CD4-positive, alpha-beta T cell treated with Interleukin-15 for 1 hour (primary cell): ENCODE data around the gene SLC1A2.

ENCODE experiments used
- DNase-seq: peaks from one replicate; pipeline ENCODE4 v3.0.0-alpha.2; 2020

SLC1A2 gene

DNA sequence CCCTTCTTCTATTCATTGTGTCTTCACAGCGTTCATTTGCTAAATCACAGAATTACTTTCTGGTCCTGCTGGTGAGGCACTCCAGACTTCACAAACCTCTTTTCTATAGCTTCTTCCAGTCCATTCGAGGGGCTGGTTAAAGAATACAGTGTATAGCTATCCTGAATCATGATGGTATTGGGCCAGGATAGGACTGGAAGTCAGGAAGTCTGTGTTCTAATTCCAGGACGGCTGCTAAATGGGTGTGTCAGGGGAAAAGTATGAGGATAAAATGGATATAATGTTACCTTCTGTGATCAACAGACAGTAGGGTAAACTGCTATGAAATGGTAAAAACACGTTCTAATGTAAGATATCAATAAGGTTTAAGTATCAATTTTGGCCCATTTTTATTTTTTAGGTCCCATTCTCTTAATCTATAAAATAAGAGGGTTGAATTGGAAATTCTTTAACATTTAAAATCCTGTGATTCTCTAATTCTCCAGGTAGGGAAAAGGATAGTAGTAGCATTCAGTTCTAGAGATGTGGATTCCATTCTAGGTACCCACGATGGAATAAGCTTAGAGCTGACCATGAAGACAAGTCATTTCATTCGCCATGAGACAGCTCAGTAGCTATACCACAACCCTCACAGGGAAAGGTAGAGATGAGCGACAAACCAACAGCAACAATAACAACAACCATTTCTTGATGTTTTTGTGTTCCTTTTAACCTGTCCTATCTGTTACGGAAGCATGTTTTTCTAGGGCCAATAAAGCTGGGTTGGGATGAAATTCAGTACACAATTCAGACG, 96.1 kb downstream of the SLC1A2 start:
- DNase-seq = no peak

DNA sequence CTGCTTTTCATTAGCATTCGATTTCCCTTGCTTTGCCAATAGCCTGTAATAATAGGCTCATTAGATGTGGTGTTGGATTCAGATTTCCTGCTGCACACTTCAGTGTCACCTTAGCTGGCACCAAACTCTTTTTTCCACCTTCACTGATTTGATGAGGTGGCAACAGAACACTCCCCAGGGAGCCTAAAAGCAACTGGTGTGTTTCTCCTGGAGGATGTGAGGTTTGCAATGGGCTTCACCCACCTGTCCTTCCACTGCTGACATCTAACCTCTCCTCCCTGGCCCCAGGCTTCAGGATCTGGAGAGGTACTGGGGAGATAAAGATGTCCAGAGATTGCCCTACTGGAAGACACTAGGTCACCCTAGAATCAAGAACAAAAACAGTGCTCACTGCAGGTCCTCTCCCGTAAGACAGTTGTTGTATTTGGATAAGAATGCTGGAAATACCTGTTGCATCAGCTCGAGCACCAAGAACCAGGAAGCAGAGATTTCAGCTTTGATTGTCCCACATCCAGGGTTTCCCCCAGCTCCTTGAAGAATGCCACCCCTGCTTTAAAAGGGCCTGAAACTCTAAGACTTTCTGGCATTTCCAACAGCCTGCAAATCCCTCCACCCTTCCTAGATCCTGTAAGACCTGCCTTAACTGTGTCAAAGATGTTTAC, 96.9 kb downstream of the SLC1A2 start:
- DNase-seq = no peak

DNA sequence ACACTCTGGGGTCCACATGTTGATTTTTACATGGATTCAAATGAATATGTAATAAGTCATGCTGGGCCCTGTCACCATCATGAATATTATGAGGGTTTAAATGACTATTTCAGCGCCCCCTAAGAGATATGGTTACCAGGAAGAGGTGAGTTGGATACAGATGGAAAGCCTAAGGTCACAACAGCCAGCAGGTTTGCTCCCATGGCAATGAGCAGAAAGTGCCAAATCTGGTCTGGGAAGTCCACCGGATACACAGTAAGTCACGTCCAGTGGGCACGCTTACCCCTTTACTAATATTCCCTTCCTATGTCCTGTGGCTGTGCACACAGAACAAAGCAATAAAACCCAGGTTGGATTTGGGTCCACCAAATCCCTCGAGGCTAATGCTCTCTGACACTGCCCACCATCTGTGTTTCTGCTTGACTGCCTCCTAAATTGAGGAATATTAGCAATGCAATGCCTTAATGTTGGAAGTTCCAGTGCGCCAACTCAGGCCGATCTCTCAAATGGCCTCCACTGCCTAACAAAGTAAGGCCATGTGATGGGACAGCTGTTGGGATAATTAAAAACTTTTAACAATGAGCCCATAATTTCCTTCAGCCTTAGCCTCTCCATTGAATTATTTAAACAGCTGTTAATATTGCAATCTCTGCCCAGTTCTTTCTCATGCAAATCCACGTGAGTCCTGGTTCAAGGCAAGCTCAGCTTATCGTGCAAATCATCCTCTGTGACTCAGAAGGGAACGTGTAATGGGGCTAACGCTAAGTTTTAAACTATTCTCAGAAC, 97.6 kb downstream of the SLC1A2 start:
- DNase-seq = no peak

DNA sequence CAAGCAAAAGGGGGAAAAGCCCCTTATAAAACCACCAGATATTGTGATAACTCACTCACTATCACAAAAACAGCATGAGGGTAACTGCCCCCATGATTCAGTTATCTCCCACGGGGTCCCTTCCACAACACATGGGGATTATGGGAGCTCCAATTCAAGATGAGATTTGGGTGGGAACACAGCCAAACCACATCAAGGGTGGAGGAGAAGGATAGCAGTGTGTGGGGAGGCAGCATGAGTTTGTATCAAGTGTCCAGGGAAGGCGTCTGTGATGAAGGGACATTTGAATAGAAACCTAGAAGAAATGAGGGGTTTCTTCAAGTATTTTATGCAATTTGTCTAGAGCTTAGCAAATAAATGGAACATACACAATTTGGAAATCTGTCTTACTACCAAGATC, 98.2 kb downstream of the SLC1A2 start:
- DNase-seq = no peak

DNA sequence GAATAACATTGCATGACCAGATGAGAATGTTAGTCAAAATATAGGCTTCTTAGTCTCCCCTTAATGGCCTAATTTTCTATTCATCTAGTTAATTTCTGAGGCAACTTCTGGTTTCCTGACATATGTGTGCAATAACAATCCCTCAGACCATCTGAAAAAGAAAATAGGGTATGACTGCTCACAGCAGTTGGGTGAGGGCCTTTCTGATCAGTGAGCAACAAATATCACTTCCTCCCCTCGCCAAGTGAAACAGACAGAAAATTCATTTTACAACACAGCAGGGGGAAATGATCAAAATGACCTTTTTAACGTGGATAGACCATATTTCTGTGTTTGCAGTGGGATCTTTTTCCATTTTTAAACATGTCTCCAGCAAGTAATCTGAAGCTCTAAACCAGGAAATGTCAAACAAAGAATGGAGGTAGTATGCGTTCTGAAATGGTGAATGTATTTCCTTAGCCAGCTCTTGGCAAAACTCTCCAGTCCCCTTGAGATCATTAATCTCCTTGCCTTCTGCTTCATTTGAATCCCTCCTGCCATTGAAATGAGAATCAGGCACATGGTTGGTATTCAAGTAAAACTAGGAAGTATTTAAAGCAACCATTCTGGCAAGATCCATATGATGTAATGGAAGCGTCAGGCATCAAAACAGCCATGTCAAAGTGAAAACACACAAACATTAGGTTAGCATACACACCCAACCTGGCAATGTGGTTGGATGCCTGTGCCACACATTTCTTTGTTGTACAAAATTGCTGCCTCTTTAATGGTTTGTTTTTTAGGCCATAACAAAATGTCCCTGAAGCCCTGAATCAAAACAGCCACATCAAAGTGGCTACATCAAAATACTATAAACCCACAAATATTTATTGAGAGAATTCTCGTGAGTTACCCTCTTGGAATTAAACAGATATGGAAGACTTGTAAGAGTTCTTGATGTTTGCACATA, 100.1 kb downstream of the SLC1A2 start:
- no peak for DNase-seq

DNA sequence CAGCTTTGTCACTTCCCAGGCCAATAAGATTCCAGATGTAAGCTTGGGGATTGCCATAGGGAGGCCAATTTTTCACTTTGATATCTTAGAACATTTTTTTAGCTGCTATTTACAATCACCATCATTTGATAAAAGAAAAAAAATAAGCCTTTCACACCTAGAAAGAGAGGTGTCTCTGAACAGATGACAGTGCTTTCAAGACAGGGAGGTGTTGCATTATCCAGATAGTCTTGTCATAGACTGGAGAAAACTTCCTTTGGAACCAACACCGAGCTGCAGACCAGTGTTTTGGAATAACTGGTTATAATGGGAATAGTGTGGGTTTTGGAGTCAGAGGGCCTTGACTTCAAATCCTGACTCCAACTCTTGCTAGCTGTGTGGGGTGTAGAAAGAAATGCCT, 101.0 kb downstream of the SLC1A2 start:
- no peak for DNase-seq

DNA sequence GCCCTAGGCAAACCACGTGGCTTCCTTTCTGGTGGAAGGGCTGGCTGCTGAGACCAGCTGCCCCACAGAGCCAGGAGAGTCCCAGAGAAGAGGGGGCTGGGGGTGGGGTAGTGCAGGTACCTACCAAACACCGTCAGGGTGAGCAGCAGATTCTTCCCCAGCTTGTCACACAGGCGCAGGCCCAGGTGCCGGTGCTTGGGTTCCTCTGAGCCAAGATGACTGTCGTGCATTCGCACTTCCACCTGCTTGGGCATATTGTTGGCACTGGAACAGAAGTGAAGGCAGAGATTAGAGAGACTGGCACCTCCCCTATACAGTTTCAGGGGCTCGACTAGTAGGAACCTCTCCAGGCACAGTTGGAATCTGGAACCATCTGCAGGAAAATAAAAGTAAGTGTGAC, 102.1 kb downstream of the SLC1A2 start:
- no peak for DNase-seq

DNA sequence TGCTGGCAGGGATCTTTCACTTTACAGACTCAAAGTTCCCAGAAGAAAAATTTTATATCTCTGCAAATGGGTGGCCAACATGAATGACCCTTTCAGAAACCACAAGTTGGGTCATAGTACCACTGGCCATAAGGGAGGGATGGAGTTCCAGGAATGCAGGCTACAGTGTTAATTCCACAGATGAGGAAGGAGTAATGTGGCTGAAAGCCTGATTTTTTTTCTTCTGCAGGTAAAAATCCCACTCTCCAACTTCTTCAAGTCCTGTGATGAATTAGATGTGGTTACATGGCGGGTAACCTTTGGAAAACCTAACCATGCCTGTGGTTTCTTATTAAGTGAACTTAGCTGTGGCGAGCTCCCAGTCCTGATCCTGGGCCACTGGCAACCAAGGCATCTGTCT, 103.2 kb downstream of the SLC1A2 start:
- no peak for DNase-seq

DNA sequence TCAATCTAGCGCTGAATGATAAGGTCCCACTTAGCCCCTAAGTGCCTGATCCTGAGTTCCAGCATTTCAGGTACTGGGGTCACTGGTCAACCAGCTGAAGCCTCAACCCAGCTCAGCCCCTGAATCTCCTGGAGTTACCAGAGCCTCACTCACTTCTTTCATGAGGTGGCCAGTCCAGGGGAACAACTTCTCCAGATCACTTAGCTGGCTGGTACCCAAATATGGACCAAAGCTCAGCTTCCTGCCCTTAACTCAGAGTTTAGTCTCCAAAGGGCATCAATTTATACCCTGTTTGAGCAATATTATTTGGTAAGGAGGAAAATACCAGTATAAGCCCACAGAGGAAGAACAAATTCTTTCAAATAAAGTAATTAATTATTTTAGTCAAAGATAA, 105.6 kb downstream of the SLC1A2 start:
- no peak for DNase-seq

DNA sequence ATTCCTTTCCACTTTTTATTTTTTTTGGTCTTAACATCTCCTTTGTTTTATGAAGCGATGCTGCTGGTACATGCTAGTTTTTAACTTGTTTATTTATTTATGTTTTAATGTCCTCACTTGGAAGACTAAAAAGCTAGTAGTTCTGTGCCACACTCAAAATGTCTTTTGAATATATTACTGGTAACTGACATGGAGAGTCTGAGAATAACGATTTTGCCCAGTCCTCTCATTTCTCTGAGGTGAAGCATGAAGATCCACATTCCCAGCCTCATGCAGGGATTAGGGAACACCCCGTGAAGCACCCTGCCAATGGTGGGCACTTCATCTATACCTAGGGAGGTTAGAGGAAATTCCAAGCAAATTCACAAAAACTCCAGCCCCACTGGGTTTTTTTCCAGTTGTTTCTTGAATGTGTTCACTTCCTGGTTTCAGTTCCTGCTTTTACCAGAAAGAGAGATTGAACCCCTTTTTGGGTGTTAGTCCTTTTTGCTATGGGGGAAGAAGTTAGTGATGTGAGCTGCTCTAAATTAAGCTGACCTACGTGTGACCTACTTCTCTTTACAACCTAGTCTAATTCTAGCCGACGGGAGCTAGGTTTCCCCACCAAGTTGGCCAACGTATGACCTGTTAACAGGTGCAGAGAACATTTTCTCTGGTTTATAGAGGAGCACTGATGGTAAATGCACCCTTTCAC, 106.1 kb downstream of the SLC1A2 start:
- peak; percentile 40 for DNase-seq

DNA sequence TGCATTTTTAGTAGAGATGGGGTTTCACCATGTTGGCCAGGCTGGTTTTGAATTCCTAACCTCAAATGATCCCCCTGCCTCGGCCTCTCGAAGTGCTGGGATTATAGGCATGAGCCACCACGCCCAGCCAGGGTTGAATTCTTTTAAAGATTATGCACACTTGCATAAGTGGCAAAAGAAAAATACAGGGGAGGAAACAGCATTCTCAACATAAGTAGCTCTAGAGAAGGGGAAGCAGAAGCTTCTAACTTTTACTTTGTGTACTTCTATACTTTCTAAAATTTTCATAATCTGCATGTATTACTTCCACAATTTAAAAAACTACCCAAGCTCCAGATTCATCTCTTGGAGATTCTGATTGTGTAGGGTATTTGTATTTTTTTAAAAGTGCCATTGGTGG, 108.0 kb downstream of the SLC1A2 start:
- DNase-seq = no peak

DNA sequence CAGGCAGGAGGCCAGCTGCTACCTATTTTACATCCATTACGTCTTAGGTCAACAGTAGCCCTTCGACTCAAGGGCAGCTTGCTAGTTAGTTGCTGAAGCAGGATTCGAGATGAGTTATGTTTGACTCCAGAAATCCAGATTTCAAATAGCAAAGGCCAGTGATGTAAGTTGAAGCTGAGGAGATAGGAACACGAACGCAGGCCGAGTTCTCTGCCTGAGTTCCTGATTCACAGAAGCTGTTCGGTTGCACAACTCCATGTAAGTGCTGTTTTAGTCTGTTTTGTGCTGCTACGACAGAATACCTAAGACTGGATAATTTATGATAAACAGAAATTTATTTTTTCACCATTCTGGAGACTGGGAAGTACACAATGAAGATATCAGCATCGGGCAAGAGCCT, 111.2 kb downstream of the SLC1A2 start:
- DNase-seq = peak; percentile 50

DNA sequence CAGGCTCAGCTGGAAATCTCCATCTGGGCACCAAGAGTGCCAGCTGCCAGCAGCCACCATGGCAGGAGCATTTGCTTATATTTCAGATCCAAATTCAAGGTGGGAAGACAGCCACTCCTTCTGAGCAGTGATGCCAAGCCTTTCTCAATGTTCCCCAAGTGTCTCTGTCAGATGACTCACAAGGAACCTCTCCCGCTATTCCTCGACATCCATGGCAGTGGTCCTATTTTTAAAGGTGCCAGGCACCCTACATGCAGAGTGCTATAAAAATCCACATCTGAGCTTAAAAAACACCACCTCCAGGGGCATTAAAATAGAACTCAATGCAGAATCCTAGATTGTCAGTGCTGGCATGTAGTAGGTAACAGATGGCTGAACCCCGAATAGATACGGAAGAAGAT, 112.1 kb downstream of the SLC1A2 start:
- DNase-seq = no peak

DNA sequence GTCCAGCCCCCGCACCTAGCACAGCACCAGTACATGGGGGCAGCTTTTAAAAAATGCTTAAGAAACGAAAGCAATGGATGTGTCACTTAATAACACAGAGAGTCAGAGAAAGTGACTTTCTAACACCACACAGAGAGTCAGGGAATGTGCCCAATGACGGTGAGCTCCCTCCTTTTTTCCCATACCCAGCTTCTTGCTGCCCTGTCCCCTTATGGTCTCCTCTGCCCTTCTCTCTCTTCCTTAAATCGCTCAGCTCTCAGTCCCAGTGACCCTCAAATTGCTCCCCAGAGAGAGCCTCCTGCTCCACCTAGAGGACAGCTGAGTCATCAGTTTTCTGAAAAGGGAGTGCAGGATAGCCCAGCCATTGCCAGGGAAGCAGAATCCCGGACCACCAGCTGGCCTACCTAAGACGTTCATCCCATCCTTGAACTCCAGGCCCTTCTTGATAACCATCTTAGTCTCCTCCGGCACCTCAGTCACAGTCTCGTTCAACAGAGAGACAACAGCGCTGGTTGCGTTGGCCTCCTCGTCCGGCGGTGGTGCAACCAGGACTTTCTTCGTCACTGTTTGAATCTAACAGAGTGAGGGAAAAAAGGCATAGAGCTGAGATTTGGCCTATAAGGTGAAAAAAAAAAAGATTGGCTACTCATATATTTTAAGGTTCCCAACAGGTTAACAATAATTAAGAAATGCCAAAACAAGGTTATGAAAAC, 113.5 kb downstream of the SLC1A2 start:
- DNase-seq = peak; percentile 54

DNA sequence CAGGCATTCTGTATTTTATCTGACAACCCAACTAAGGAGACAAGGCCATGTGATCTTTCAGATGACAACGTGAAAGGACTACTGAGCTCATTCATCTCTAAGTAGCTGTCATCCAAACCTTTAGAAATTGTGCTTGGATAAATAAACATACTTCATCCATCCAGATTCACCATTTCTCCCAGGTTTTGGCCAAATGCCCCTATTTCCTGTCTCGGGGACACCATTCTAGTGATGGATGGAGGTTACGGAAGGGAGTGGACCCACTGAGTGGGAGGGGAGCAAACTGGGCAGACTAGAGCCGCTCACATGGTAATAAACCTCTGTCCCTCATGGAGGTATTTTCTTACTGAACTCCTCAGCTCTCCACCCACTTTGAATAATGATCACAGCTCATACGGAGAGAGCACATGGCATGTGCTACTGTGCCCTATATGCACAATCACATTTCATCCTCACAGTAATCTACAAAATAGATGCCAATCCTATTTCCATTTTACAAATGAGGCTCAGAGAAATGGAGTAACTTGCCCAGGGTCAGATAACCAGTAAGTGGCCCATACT, 114.4 kb downstream of the SLC1A2 start:
- DNase-seq = no peak

DNA sequence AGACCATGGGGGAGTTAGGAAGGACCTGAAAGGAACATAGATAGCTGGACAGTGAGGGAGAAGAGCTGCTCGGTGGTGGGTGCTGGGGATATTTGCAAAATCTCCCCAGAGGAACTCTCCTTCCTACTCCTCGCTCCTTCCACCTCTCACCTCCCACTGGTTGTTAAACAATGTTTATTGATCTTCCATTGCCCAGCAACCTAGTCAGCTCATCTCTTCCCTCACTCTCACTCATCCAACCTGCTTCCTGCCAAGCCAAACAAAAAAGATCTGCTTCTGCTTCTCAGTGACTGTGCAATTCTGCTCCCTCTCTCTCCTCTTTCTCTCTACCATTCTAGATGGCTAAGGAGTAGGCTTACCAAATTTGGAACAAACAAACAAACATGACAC, 115.0 kb downstream of the SLC1A2 start:
- peak; percentile 45 for DNase-seq

DNA sequence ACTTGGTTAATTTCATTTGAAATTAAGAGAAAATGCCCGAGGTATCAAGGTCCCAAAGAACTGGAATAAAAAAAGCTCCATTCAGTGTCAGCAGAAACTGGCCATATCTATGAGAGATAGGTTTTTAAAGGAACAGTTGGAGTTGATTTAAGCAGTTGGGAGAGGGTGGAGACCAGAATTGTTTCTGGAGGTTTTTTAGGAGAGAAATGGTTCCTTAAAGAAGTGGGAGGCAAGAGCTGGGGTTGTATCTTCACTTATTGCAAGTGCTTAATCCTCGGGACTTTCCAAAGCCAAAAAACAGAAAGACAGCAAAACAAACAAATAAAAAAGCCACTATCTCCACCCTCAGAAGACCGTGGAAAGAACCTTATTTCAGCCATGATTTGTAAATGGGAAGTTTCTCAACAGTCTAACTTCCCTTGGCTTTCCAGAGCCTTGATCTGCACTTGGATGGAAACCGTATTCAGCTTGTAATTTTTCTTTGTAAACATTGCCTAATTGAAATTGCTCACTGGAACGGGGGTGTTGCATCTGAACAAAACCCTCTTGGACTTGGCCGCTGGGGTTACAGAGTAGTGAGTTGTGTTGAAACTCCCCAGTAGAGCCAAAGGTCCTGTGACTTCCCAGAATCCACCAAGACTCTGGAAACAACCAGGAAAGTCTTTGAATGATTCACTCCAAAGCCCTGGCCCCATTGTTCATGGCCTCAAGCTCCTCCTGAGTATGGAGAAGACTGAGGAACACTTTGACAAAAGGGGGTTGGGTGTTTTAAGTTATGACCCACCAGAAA, 115.6 kb downstream of the SLC1A2 start:
- peak; percentile 69 for DNase-seq

DNA sequence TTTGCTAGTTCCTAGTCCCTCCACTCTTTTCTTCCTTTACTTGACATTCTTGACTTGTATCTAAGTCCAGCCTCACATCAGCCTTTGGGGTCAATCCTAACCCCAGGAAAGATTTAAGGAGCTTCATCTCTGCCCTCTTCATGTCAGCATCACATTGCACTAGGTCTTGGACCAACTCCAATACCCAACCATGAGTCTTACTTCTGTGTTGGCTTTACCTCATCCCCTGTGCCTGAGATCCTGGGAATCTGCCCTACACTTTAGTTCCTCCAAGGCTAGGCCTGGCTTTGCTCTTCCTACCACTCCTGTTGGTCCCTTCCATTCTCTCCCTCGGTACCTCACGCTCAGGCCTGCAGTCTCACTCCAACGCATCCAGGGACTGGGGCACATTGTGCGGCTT, 117.0 kb downstream of the SLC1A2 start:
- no peak for DNase-seq

DNA sequence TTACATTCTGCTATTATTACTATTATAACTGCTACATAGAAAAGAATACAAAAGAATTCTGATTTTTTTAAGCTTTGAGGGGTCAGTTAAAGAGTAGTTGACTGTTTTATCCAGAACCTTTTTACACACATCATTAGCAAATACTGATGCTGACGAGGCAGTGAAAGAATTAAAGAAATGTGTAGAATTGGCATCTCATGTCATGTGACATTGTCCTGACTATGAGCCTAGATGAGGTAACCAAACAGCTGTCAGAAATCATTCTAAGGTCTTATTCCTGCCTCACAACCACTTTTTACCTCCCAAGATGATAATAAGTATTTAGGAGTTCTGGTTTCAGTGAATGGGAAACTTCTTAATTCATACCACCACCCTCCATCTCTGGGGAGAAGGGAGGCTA, 121.0 kb downstream of the SLC1A2 start:
- DNase-seq = no peak

DNA sequence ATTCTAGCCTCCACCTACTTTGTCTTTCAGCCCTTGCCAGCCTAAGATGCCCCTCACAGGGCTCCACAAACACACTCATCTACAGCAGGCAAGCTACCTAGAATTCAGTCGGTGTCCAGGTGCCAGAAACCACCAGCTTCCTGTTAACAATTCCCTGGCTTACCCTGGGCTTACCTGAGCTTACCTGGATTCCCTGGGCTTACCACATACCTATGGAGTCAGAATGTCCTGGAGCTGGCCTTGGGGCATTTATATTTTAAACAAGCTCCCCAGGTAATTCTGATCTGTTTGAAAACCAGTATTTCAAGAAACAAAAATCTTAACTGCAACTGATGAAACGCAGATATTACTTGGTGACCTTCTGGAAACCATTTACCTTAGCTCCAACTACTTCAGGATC, 123.6 kb downstream of the SLC1A2 start:
- DNase-seq = no peak
